ENCODE results near the gene ZNF714.
"Not testable (repeated sequence)": the region's sequence is repeated elsewhere in the genome, so short reads cannot be mapped to it uniquely, and the experiment has no call there.

ZNF714 gene

GRCh38 chr19:21130097-21130775, 48.2 kb downstream of the ZNF714 start:
- TF ChIP-seq CTCF (conservative IDR thresholded peaks at IDR 0.05; ENCODE audit: low read depth, low read length), result no peak
- no peak for DNase-seq (ENCODE audit: low read depth)
- no peak overlapping the region for H3K4me3 ChIP-seq (ENCODE audit: low read depth, low read length)

- no peak overlapping the region for H3K4me3 ChIP-seq (ENCODE audit: low read depth, low read length)
- TF ChIP-seq CTCF (conservative IDR thresholded peaks at IDR 0.05; ENCODE audit: low read depth, low read length), result no peak
- no peak for DNase-seq (ENCODE audit: low read depth)
These were observed 51.6 kb downstream of the ZNF714 start for GRCh38 chr19:21133633-21134032.

GRCh38 chr19:21134934-21135366, 52.9 kb downstream of the ZNF714 start:
- no peak for TF ChIP-seq CTCF (conservative IDR thresholded peaks at IDR 0.05; ENCODE audit: low read depth, low read length)
- H3K4me3 ChIP-seq (ENCODE audit: low read depth, low read length), result no peak overlapping the region
- no peak for DNase-seq (ENCODE audit: low read depth)

GRCh38 chr19:21135433-21135832, 53.4 kb downstream of the ZNF714 start:
- no peak for DNase-seq (ENCODE audit: low read depth)
- no peak for TF ChIP-seq CTCF (conservative IDR thresholded peaks at IDR 0.05; ENCODE audit: low read depth, low read length)
- H3K4me3 ChIP-seq (ENCODE audit: low read depth, low read length), result no peak overlapping the region

- no peak for DNase-seq (ENCODE audit: low read depth)
- no peak for TF ChIP-seq CTCF (conservative IDR thresholded peaks at IDR 0.05; ENCODE audit: low read depth, low read length)
- no peak overlapping the region for H3K4me3 ChIP-seq (ENCODE audit: low read depth, low read length)
These were observed 56.1 kb downstream of the ZNF714 start for GRCh38 chr19:21138130-21138529.

GRCh38 chr19:21141006-21141405, 59.0 kb downstream of the ZNF714 start:
- not testable (repeated sequence) for H3K4me3 ChIP-seq (ENCODE audit: low read depth, low read length); DNase-seq (ENCODE audit: low read depth)

- H3K4me3 ChIP-seq (ENCODE audit: low read depth, low read length), result peak within 1 kb of the TSS; percentile 58
- peak; percentile 96 for DNase-seq (ENCODE audit: low read depth)
- no peak for TF ChIP-seq CTCF (conservative IDR thresholded peaks at IDR 0.05; ENCODE audit: low read depth, low read length)
These were observed 59.9 kb downstream of the ZNF714 start, which contains the start of gene ZNF431 for GRCh38 chr19:21141787-21142464. Gene ZNF431 (plus strand): TSS chr19:21142040. CDS start chr19:21142184, 144 bp downstream.
